Measurements from ENCODE around the gene TP73.

GRCh38 chr1:3618531-3618880, 33.8 kb upstream of the TP73 start:
- TF ChIP-seq POLR2AphosphoS5 (IDR thresholded peaks at IDR 0.05; ENCODE audit: low read depth, low read length) (no peak), TAF1 (IDR thresholded peaks at IDR 0.05; ENCODE audit: borderline replicate concordance, insufficient read depth, low read length) (no peak), SIN3A (IDR thresholded peaks at IDR 0.05; ENCODE audit: borderline replicate concordance, insufficient read depth, low read length) (no peak), REST (IDR thresholded peaks at IDR 0.05; ENCODE audit: insufficient read depth in 1 of 2, low read depth in 2 of 2, low read length in 2 of 2) (no peak)
